GM12875 (cell line): ENCODE results near the gene PLA2G6.

Experiments used
- H3K4me3 ChIP-seq: one replicate; pipeline ENCODE4 v1.5.1; 2011; ENCODE audit warnings: low read depth, low read length, control low read depth
- TF ChIP-seq, protein P1 (sequence below): IDR thresholded peaks from 2 replicates; pipeline ENCODE4 v1.5.1; 2011; ENCODE audit warnings: low read depth, mild to moderate bottlenecking, control low read depth, inconsistent platforms, low read length, moderate library complexity, borderline replicate concordance; ENCODE audit not compliant: insufficient read depth

The PLA2G6 gene

DNA sequence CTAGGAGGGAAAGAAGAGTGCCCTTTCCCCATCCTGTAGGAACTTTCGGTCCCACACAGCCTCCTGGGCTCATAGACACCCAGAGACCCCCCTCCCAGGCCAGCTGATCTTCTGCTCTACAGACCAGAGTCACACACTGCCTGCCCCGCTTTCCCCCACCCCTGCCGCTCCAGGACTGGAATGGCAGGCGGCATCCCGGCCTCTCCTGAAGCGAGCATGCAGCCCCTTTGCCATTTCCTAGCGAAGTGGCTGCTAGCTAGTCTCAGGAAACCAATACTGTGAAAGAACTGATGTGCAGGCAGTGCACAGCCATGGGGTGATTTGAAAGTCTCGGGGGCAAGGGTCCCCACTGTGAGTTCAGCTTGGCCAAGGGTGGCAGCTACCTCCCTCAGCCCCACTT lies 116.1 kb downstream of the PLA2G6 start:
- H3K4me3 ChIP-seq: no peak overlapping the region
- TF ChIP-seq, protein P1, sequence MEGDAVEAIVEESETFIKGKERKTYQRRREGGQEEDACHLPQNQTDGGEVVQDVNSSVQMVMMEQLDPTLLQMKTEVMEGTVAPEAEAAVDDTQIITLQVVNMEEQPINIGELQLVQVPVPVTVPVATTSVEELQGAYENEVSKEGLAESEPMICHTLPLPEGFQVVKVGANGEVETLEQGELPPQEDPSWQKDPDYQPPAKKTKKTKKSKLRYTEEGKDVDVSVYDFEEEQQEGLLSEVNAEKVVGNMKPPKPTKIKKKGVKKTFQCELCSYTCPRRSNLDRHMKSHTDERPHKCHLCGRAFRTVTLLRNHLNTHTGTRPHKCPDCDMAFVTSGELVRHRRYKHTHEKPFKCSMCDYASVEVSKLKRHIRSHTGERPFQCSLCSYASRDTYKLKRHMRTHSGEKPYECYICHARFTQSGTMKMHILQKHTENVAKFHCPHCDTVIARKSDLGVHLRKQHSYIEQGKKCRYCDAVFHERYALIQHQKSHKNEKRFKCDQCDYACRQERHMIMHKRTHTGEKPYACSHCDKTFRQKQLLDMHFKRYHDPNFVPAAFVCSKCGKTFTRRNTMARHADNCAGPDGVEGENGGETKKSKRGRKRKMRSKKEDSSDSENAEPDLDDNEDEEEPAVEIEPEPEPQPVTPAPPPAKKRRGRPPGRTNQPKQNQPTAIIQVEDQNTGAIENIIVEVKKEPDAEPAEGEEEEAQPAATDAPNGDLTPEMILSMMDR: no peak

DNA sequence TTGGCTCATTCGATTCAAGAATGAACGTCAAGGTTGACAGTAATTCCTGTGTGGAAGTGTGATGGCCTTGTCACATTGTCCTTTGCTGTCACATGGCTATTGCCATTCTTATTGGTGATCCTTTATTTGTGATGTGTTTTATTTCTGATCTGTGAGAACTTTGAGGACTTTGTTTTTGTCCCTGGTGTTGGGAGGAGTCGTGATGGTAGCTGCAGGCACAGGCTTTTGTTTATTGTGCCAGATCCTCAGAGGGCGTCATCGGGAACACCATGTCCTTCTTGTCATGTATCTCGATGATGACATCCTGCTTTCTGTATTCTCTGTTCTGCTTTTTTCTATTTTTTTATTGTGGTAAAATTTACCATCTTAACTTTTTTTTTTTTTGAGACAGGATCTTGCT lies 118.8 kb downstream of the PLA2G6 start:
- TF ChIP-seq, protein P1: no peak

More for the DNA sequence above, 118.8 kb downstream of the PLA2G6 start:
- H3K4me3 ChIP-seq: no peak overlapping the region
